GM23248 (cell line): ENCODE measurements around the gene USP17L5.
"Not testable (repeated sequence)": the region's sequence is repeated elsewhere in the genome, so short reads cannot be mapped to it uniquely, and the experiment has no call there.

Experiments
- EZH2 ChIP-seq: fragments of 200-600 bp; sonication (generic); IDR thresholded peaks from 2 replicates; pipeline ENCODE4 v1.6.1; 2018; ENCODE audit warnings: antibody characterized with exemption, mild to moderate bottlenecking; ENCODE audit not compliant: insufficient read depth, poor library complexity, severe bottlenecking
- EZH2phosphoT487 ChIP-seq: fragments of 200-600 bp; sonication (generic); IDR thresholded peaks from 2 replicates; pipeline ENCODE4 v1.6.1; 2018; ENCODE audit warnings: antibody characterized with exemption, moderate library complexity, mild to moderate bottlenecking, low read depth; ENCODE audit not compliant: insufficient read depth

DNA sequence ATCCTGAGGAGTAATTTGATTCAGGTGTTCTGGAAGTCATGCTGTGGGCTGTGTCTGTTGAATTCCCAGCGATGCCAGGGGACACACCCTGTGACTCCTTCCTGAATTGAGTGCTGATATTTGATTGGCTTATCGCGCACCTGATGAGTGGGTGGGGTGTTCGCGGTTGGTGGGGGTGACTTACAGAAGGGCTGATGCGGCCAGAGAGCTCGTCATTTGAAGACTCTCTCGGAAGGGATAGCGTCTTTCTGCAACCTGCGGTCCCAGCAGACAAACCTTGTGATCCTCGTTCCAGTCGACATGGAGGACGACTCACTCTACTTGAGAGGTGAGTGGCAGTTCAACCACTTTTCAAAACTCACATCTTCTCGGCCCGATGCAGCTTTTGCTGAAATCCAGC lies 14.3 kb upstream of the USP17L5 start, which contains the start of gene USP17L24:
- TF ChIP-seq EZH2, EZH2phosphoT487: not testable (repeated sequence)
